Adrenal gland (tissue), 12 donors: ENCODE data around the gene GOLGA6L7. TPM values are rescaled to one million over a fixed set of nuclear protein-coding genes. Genes with fewer than 3 reads are reported as not detected.
"Not testable (repeated sequence)": the region's sequence is repeated elsewhere in the genome, so short reads cannot be mapped to it uniquely, and the experiment has no call there.

ENCODE experiments used
- DNase-seq, 7 donors: peaks; one replicate each; pipeline ENCODE4 v3.0.0-alpha.2; 2019 to 2020
- H3K27ac ChIP-seq, 5 donors: fragments of 200-600 bp; sonication (generic) in 4 of 5; 1 replicate in 3 of 5; 2 replicates in 2 of 5; pipeline versions ENCODE4 v1.5.1 to v1.8.0; 2016 to 2020; ENCODE audit warnings: mild to moderate bottlenecking in 1 of 5
- H3K27me3 ChIP-seq: fragments of 200-600 bp; 2 replicates; pipeline ENCODE4 v1.8.0; 2021
- H3K36me3 ChIP-seq, 2 donors: fragments of 200-600 bp; replicated peaks in 1 of 2; 1 replicate in 1 of 2; 2 replicates in 1 of 2; pipeline versions ENCODE4 v1.5.1 to v1.8.0; 2018 to 2022
- H3K4me1 ChIP-seq, 2 donors: fragments of 200-600 bp; replicated peaks in 1 of 2; 1 replicate in 1 of 2; 2 replicates in 1 of 2; pipeline versions ENCODE4 v1.5.1 to v1.8.0; 2018 to 2021
- H3K4me3 ChIP-seq, 4 donors: fragments of 200-600 bp; sonication (generic) in 3 of 4; one replicate each; pipeline ENCODE4 v1.5.1; 2016 to 2018
- H3K9me3 ChIP-seq, 3 donors: fragments of 200-600 bp; sonication (generic) in 1 of 3; replicated peaks in 1 of 3; 1 replicate in 2 of 3; 2 replicates in 1 of 3; pipeline versions ENCODE4 v1.5.1 to v1.8.0; 2016 to 2021
- POLR2A ChIP-seq, 2 donors: fragments of 450-650 bp; IDR thresholded peaks; one replicate each; pipeline ENCODE4 v1.6.1; 2017; ENCODE audit warnings: antibody characterized with exemption in 2 of 2, mild to moderate bottlenecking in 2 of 2, moderate library complexity in 1 of 2
- WGBS, 4 donors: extraction: QIAGEN DNeasy Blood & Tissue Kit in 2 of 4; methylation state at CpG; one replicate each; pipeline versions ENCODE4 v1.1.5 to v1.1.7; 2013 to 2017; 5-methylcytosine and 5-hydroxymethylcytosine counted together
- intact Hi-C, 2 donors: fragments of 100-400 bp; cut with DNase I; formaldehyde crosslinking; loops; one replicate each; pipeline versions ENCODE4 v1.14.1 to v1.15.0; 2022 to 2023
- polyA plus RNA-seq, 3 donors: library from polyadenylated mRNA; stranded (reverse); fragments of 200-250 nt in 2 of 3; fragments of 350-450 nt in 1 of 3; fragmentation: Illumina TruSeq in 1 of 3; extraction: RNeasy Lipid Tissue Mini Kit (QIAGEN cat#74804) in 1 of 3; gene quantifications; one replicate each; pipeline ENCODE4 v1.2.3, GENCODE V29; 2013 to 2014
- total RNA-seq, 9 donors: library from RNA; depleted of rRNA in 4 of 9; stranded (reverse); fragments of >200 nt in 4 of 9; fragments of 120-200 nt in 1 of 9; fragmentation: NEBNext Ultra II Directional in 1 of 9; extraction: Animal tissue kit (Norgen Biotek cat#: 25700) in 1 of 9; gene quantifications; one replicate each; pipeline versions ENCODE4 v1.1.0 to v1.2.4, GENCODE V29; 2013 to 2023
- TF ChIP-seq, protein P1 (sequence below), 6 experiments: fragments of 450-650 bp in 4 of 6; fragments of 200-600 bp in 2 of 6; sonication (generic) in 1 of 6; IDR thresholded peaks; 1 replicate in 5 of 6; 2 replicates in 1 of 6; pipeline versions ENCODE4 v1.5.1 to v1.8.0; 2016 to 2021; ENCODE audit warnings: antibody characterized with exemption in 6 of 6, mild to moderate bottlenecking in 2 of 6, moderate library complexity in 1 of 6
- donor health status: healthy with polysubstance abuse.
- donor health status: Bipolar disorder and iron deficiency.
- donor health status: DM: yes; HTN: yes; CAD: no.
- donor health status: DM: no; HTN: no; CAD: no.
- donor health status: DM: no; HTN: no; CAD: no.
- donor health status: DM: yes; HTN: yes; CAD: no.

GOLGA6L7 gene
- total and polyA plus RNA-seq, 12 donors, result not detected

DNA sequence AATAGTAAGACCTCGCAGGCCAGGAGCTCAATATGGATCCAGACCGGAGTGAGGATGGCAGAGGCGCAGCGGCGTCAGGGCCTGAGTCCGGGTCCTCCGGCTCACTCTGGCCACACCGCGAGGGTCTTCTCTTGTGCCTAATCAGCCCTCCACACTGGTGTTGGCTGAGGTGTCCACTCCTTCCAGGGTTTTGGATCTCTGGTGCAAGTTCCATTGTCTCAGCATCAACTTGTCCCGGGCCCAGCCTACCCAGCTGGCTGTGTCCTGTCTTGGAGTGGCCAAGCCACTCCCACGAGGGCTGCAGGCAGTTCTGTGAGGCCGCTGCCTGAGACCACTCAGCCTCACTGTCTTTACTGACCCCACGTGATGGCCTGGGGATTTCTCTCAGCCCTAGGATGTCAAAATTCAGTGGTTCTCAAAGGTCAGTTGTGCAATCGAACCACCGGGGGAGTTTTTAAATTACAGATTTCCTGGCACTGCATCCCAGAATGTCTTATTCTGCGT is 12.6 kb upstream of the GOLGA6L7 start:
- no peaks in the 10 kb centered on the region for H3K36me3 ChIP-seq

DNA sequence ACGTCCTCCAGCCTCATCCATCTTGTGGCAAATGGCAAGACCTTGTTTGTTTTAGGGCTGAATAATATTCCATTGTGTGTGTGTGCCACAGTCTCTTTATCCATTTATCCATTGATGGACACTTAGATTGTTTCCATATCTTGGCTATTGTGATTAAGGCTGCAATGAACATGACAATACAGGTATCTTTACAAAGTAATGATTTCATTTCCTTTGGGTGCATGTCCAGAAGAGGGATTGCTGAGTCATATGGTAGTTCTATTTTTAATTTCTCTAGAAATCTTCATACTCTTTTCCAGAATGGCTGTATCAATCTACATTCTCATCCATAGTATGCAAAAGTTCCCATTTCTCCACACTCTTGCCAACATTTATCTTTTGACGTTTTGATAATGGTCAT is 6.1 kb upstream of the GOLGA6L7 start:
- H3K27me3 ChIP-seq, H3K27ac ChIP-seq, intact Hi-C loops, H3K4me3 ChIP-seq, H3K36me3 ChIP-seq, DNase-seq, H3K4me1 ChIP-seq, H3K9me3 ChIP-seq: not testable (repeated sequence)
- WGBS, 4 donors, result 75 to 80% (median 77%) methylated on average over 2 of the region's 2 CpGs

More for the DNA sequence above, 12.6 kb upstream of the GOLGA6L7 start:
- WGBS, 4 donors, result 78 to 86% (median 81%) methylated on average over 11 to 16 of the region's 16 CpGs
- intact Hi-C loops, result no loop called here
- Histone ChIP-seq H3K4me3 (no peak overlapping the region), H3K27ac (no peak overlapping the region), H3K9me3 (no peaks in the 10 kb centered on the region), H3K4me1 (no peaks in the 10 kb centered on the region), H3K27me3 (no peaks in the 10 kb centered on the region)
- DNase-seq, result peak in 1 of 7 donors; percentile 17
- TF ChIP-seq, protein P1, sequence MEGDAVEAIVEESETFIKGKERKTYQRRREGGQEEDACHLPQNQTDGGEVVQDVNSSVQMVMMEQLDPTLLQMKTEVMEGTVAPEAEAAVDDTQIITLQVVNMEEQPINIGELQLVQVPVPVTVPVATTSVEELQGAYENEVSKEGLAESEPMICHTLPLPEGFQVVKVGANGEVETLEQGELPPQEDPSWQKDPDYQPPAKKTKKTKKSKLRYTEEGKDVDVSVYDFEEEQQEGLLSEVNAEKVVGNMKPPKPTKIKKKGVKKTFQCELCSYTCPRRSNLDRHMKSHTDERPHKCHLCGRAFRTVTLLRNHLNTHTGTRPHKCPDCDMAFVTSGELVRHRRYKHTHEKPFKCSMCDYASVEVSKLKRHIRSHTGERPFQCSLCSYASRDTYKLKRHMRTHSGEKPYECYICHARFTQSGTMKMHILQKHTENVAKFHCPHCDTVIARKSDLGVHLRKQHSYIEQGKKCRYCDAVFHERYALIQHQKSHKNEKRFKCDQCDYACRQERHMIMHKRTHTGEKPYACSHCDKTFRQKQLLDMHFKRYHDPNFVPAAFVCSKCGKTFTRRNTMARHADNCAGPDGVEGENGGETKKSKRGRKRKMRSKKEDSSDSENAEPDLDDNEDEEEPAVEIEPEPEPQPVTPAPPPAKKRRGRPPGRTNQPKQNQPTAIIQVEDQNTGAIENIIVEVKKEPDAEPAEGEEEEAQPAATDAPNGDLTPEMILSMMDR (IDR thresholded peaks at IDR 0.05), result no peak
- TF ChIP-seq POLR2A (IDR thresholded peaks at IDR 0.05), result no peak

DNA sequence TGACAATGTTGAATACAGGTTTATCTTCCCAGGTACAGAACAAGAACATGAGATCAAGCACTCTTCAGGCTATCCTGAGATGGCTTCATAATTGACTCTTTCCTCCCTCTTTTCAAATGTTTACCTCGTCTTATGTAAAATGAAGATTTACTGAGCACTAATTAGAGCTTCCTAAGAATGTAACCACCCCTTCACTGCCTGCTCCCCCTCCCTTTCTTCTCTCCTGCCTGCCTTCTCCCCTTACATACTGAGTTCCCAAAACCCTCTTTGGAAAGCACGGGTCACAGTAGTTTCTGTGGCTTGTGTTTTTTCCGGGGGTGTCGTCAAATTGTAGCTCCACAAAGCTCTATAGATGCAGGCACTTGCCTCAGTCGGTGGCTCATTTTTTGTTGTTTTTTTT is 5.2 kb upstream of the GOLGA6L7 start:
- H3K9me3 ChIP-seq, H3K27me3 ChIP-seq, intact Hi-C loops, H3K4me3 ChIP-seq, H3K27ac ChIP-seq, H3K36me3 ChIP-seq, DNase-seq, H3K4me1 ChIP-seq: not testable (repeated sequence)
- whole genome bisulfite sequencing, 4 donors, result 59 to 68% (median 67%) methylated on average over 5 of the region's 5 CpGs

DNA sequence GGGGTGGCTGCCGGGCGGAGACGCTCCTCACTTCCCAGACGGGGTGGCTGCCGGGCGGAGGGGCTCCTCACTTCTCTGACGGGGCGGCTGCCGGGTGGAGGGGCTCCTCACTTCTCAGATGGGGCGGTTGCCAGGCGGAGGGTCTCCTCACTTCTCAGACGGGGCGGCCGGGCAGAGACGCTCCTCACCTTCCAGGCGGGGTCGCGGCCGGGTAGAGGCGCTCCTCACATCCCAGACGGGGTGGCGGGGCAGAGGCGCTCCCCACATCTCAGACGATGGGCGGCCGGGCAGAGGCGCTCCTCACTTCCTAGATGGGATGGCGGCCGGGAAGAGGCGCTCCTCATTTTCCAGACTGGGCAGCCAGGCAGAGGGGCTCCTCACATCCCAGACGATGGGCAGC is 1.3 kb upstream of the GOLGA6L7 start:
- H3K27ac ChIP-seq, H3K27me3 ChIP-seq, H3K4me3 ChIP-seq, intact Hi-C loops, DNase-seq, H3K4me1 ChIP-seq, H3K9me3 ChIP-seq, H3K36me3 ChIP-seq: not testable (repeated sequence)
- 95 to 97% (median 96%) methylated on average over 13 to 25 of the region's 31 CpGs; no CpG with 5 or more reads in 1 of the 4 donors for WGBS, 4 donors

DNA sequence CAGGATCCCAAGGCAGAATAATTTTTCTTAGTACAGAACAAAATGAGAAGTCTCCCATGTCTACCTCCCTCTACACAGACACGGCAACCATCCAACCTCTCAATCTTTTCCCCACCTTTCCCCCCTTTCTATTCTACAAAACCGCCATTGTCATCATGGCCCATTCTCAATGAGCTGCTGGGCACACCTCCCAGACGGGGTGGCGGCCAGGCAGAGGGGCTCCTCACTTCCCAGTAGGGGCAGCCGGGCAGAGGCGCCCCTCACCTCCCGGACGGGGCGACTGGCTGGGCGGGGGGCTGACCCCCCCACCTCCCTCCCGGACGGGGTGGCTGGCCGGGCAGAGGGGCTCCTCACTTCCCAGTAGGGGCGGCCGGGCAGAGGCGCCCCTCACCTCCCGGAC is 827 bp upstream of the GOLGA6L7 start:
- intact Hi-C loops, H3K27me3 ChIP-seq, H3K36me3 ChIP-seq, H3K27ac ChIP-seq, H3K4me3 ChIP-seq, H3K4me1 ChIP-seq, DNase-seq, H3K9me3 ChIP-seq: not testable (repeated sequence)
- WGBS, 4 donors, result 95 to 97% (median 95%) methylated on average over 7 to 12 of the region's 17 CpGs; no CpG with 5 or more reads in 1 of the 4 donors

DNA sequence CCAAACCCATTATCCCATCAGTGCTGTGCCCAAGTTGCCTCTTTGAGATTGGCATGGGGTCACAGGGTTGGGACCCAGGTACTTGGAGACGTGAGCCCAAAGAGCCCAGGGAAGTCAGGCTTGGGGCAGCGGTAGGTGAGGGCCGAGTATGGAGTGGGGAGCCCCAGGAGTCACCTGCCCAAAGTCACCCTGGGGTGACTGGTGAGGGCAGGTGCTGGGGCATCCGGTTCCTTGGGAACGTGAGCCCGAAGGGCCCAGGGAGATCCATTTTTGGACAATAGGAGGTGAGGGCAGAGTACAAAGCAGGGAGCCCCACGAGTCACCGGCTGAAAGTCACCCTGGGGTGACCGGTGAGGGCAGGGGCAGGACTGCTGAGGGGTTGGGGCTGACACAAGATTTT is 485 bp downstream of the GOLGA6L7 start:
- H3K9me3 ChIP-seq, H3K27me3 ChIP-seq, DNase-seq, H3K4me1 ChIP-seq, H3K36me3 ChIP-seq, H3K27ac ChIP-seq, H3K4me3 ChIP-seq, intact Hi-C loops: not testable (repeated sequence)
- WGBS, 4 donors, result 95 to 100% (median 98%) methylated on average over 2 to 9 of the region's 9 CpGs

DNA sequence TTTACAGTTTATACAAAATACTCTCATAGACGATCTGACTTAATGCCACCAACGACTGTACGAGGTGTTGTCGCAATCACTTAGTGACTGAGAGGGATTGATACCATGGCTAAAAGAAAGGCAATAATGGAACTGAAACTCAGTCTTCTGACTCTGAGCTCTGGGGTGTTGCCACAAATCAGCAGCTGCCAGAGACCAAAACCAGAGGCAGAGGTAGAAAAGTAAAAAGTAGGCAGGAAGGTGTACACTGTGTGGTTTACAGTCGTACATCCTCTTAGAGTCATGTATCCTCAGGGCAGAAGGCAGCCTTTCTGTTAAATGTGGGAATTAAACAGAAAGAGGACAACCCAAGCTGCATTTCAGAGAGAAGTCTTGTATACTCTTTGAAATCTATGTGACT is 1.2 kb downstream of the GOLGA6L7 start:
- H3K4me1 ChIP-seq, H3K27ac ChIP-seq, H3K4me3 ChIP-seq, H3K9me3 ChIP-seq, DNase-seq, H3K27me3 ChIP-seq, intact Hi-C loops, H3K36me3 ChIP-seq: not testable (repeated sequence)
- 40 to 78% (median 54%) methylated on average over 1 to 5 of the region's 5 CpGs for WGBS, 4 donors

DNA sequence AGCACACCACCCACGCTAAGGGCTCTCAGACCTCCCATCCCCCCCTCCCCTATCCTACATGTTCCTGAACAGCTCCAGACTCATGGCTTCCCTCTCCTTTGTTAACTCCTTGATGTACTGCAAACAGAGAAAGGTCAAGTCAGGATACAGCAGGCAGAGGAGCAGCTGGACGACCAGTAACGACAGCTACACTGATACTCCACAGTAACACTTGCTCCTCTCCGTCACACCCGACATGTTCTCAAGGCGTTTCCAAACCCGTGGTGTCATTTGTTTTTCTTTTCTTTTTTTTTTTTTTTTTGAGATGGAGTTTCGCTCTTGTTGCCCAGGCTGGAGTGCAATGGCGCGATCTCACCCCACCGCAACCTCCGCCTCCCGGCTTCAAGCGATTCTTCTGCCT is 4.3 kb downstream of the GOLGA6L7 start:
- WGBS, 4 donors, result 75 to 90% (median 84%) methylated on average over 4 to 13 of the region's 14 CpGs
- intact Hi-C loops, H3K36me3 ChIP-seq, DNase-seq, H3K4me3 ChIP-seq, H3K27me3 ChIP-seq, H3K4me1 ChIP-seq, H3K27ac ChIP-seq, H3K9me3 ChIP-seq: not testable (repeated sequence)

DNA sequence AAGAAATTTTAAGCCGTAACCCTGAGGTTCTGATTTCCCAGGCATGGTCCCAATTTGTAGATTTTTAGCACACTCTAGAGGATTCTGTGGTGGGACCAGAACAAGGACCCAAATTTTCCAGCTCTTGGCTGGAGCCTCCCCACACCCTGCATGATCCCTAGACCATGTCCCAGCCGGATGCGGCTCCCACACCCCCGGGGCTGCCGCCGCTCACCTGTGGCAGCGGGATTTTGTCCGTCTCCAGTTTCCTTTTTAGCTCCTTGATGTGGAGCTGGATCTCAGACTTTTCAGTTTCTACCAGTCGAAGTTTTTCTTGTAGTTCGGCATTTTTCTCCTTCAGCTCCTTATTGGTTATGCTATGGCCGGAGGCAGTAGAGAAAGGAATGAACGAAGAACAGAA is 4.9 kb downstream of the GOLGA6L7 start:
- H3K4me3 ChIP-seq, H3K9me3 ChIP-seq, H3K4me1 ChIP-seq, DNase-seq, intact Hi-C loops, H3K27ac ChIP-seq, H3K36me3 ChIP-seq, H3K27me3 ChIP-seq: not testable (repeated sequence)
- 96 to 97% (median 96%) methylated on average over 11 to 12 of the region's 12 CpGs for WGBS, 4 donors

DNA sequence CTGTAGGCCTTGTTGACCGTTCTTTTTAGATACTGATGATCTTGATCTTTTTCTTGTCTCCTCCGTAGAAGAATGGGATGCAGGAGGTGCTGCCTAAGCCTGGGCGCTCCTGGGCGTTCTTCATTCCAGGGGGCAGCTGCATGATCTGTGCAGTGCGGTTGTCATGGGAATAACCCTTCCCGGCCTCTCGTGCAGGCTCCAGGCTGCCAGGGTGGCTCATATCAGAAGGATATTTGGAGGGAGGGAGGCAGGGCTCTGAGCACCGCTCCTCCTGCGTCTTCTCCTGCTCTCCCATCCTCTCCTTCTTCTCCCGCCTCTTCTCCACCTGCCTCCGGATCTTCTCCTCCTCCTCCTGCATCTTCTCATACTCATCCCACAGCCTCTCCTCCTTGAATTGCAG is 6.2 kb downstream of the GOLGA6L7 start:
- H3K27me3 ChIP-seq, H3K27ac ChIP-seq, intact Hi-C loops, DNase-seq, H3K4me1 ChIP-seq, H3K36me3 ChIP-seq, H3K9me3 ChIP-seq, H3K4me3 ChIP-seq: not testable (repeated sequence)
- WGBS, 4 donors, result 77 to 91% (median 81%) methylated on average over 11 of the region's 11 CpGs

DNA sequence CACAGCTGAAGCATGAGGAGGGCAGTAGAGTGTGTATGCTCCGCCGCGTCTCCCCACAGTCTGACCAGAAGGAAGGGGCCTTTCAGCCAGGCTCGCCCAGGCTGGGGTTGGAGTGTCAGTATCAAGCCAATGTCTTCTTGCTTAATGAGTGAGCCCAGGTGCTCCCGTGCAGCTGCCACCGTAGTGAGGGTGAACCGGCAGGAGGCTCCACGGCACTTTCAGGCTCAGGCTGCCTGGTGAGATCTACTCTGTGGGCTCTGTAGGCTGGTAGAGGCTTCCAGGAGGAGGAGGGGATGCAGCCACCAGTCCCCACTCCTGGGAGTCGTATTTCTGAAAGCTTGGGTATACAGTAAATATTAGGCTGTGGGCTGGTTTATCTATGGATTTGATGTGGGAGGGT is 8.2 kb downstream of the GOLGA6L7 start:
- H3K27ac ChIP-seq, H3K4me1 ChIP-seq, H3K36me3 ChIP-seq, H3K4me3 ChIP-seq, H3K9me3 ChIP-seq, H3K27me3 ChIP-seq, intact Hi-C loops, DNase-seq: not testable (repeated sequence)
- WGBS, 4 donors, result 71 to 100% (median 96%) methylated on average over 1 to 4 of the region's 9 CpGs
